WI38 (cell line): Measurements from ENCODE around the gene PANX2.
"Not testable (repeated sequence)": the region's sequence is repeated elsewhere in the genome, so short reads cannot be mapped to it uniquely, and the experiment has no call there.

ENCODE experiments used
- H3K4me3 ChIP-seq: 2 replicates; pipeline ENCODE4 v1.5.1; 2011; ENCODE audit warnings: low read depth, mild to moderate bottlenecking, control low read depth, low read length
- TF ChIP-seq, protein P1 (sequence below): IDR thresholded peaks from 2 replicates; pipeline ENCODE4 v1.5.1; 2012; ENCODE audit warnings: low read depth, mild to moderate bottlenecking, control low read depth, low read length

The PANX2 gene

DNA sequence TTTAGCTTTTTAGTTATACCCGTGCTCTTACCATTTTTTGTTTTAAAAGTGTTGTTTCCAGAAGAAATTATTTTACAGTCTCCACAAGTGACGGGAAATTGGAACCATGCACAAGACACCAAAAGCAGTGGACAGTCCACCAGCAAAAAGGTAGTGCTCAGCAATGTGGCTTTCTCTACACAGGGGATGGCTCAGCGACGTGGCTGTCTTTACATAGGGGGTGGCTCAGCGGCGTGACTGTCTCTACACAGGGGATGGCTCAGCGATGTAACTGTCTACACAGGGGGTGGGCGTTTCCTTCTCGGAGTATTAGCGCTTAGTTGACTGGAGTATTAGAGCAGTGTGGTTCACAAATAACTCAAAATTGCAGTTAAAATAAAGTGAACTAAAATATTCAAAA, 36.0 kb upstream of the PANX2 start:
- TF ChIP-seq, protein P1, sequence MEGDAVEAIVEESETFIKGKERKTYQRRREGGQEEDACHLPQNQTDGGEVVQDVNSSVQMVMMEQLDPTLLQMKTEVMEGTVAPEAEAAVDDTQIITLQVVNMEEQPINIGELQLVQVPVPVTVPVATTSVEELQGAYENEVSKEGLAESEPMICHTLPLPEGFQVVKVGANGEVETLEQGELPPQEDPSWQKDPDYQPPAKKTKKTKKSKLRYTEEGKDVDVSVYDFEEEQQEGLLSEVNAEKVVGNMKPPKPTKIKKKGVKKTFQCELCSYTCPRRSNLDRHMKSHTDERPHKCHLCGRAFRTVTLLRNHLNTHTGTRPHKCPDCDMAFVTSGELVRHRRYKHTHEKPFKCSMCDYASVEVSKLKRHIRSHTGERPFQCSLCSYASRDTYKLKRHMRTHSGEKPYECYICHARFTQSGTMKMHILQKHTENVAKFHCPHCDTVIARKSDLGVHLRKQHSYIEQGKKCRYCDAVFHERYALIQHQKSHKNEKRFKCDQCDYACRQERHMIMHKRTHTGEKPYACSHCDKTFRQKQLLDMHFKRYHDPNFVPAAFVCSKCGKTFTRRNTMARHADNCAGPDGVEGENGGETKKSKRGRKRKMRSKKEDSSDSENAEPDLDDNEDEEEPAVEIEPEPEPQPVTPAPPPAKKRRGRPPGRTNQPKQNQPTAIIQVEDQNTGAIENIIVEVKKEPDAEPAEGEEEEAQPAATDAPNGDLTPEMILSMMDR = no peak

DNA sequence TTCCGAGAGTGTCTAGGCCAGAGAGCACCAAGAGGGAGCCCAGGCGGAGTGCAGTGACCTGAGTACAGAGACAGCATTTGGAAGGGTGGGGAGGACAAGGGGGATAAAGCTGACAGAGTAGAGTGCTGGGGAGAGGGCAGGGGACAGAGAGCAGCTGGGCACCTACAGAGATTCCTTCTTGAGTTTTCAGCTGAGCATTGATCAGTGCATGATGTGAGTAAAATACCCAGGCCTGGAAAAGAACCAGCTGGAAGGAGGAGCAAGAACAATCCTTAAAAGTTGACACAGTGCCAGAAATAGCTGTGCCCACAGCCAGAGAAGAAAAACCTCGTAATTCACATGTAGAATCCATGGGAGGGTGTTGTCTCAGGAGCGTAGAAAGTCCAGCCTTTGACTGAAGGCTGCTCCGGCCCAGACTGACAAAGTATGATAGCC, 33.9 kb upstream of the PANX2 start:
- TF ChIP-seq, protein P1 = no peak
- no peak overlapping the region for H3K4me3 ChIP-seq

More for the DNA sequence above, 36.0 kb upstream of the PANX2 start:
- H3K4me3 ChIP-seq = no peak overlapping the region

DNA sequence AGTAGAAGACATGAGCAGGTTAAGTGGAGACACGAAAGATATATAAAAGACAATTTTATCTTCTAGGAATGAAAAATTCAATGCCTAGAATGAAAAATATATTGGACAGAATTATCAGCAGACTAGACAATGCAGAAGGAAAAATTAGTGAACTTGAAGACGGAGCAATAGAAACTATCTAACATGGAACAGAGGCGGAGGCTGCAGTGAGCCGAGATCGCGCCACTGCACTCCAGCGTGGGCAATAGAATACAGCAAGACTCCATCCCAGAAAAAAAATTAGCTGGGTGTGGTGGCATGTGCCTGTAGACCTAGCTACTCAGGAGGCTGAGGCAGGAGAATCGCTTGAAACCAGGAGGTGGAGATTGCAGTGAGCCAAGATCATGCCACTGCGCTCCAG, 33.3 kb upstream of the PANX2 start:
- not testable (repeated sequence) for H3K4me3 ChIP-seq

DNA sequence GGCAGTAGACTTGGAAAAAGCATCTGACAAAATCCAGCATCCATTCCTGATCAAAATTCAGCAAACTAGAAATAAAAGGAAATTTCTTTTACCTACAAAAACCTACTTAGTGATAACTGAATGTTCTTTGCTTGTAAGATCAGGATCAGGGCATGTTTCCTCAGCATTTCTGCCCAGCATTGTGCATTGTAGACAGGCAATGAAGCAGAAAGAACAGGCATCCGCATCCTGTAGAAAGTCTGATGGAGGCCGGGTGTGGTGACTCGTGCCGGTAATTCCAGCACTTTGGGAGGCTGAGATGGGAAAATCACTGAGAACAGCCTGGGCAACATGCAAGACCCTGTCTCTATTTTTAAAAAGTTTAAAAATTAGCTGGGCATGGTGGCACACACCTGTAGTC, 32.5 kb upstream of the PANX2 start:
- TF ChIP-seq, protein P1 = no peak
- H3K4me3 ChIP-seq = no peak overlapping the region

DNA sequence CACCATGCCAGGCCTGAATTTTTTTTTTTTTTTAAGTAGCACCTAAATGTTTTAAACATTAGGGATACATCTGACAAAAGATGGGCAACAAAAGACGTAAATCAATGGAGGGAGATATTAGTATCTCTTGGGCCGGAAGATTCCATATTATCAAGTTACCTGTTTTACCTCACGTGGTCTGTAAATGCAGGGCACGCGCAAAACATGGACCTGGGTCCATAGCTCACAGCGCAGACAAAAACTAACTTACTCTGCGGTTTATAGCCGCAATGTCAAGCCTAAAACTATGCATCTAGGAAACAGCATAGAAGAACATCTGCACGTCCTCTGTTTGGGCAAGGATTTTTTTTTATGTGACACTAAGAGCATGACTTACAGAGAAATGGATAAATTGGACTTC, 31.5 kb upstream of the PANX2 start:
- H3K4me3 ChIP-seq = no peak overlapping the region
- TF ChIP-seq, protein P1 = no peak

DNA sequence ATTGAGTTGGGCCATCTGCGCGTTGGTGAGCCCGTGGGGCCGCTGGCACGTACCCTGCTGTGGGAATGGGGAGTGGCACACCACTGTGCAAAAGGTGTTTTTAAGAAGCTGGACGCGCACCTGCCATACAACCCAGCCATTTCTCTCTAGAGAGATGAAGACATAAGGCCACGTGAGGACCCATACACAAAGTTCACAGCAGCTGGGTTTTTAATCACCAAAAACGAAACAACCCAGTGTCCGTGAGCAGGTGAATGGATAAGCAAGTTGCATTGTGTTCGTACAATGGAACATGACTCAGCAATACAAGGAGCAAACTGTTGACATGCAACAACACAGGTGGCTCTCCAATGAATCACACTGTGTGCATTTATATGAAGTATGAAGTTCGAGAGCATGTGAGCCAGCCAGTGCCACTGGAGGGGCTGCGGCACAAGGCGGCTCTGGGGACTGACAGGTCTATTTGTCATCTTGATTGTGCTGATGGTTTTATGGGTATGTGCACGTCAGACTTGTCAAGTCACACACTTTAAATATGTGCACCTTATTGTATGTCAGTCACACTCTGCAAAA, 30.6 kb upstream of the PANX2 start:
- TF ChIP-seq, protein P1 = no peak
- no peak overlapping the region for H3K4me3 ChIP-seq

DNA sequence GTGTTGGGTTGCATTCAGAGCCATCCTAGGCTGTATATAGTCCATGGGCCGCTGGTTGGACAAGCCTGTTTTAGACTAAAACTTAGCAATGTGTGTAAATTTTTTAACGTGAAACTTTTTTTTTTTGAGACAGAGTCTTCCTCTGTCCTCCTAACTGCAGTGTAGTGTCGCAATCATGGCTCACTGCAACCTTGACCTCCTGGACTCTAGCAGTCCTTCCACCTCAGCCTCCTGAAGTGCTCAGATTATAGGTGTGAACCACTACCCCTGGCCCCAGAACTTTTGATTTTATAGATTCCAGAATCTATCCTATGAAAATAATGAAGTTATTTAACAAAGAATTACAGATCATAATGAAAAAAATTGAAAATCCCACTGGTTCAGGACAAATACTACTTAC, 29.9 kb upstream of the PANX2 start:
- no peak overlapping the region for H3K4me3 ChIP-seq
- TF ChIP-seq, protein P1 = no peak

DNA sequence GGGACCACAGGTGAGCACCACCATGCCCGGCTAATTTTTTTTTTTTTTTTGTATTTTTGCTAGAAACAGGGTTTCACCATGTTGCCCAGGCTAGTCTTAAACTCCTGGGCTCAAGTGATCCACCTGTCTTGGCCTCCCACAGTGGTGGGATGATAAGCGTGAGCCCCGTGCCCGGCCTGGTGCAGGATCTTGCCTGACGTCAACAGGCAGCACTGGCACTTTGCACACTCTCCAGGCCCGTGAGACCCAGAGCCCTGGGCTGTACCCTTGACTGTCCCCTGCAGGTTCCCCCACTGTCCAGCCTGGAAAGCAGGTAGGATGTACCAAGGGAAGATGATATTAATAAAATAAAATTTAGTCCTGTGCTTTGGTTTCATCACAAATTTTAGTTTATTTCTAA, 29.1 kb upstream of the PANX2 start:
- TF ChIP-seq, protein P1 = no peak

More for the DNA sequence above, 29.1 kb upstream of the PANX2 start:
- no peak overlapping the region for H3K4me3 ChIP-seq
